SK-N-SH treated with all-trans-retinoic acid at 6 μM for 48 hours (cell line): Measurements from ENCODE around the gene DOCK4.

Experiments used
- ATAC-seq: fragments of 200-7000 bp; cut with Tn5 transposase; 3 replicates; pipeline ENCODE4 v1.9.1; 2020; ENCODE audit warnings: mild to moderate bottlenecking, moderate library complexity
- ARNTL ChIP-seq: fragments of 450-650 bp; formaldehyde crosslinking; IDR thresholded peaks from 2 replicates; pipeline ENCODE4 v1.5.0; 2020; ENCODE audit warnings: low read depth, mild to moderate bottlenecking, moderate library complexity, borderline replicate concordance
- BACH2 ChIP-seq: fragments of 250-450 bp; sonication (Bioruptor Pico); IDR thresholded peaks from 2 replicates; pipeline ENCODE4 v1.9.0; 2021; ENCODE audit warnings: mild to moderate bottlenecking, borderline replicate concordance
- CSDC2 ChIP-seq: fragments of 250-450 bp; sonication (Bioruptor Pico); IDR thresholded peaks from 2 replicates; pipeline ENCODE4 v1.5.0; 2020; ENCODE audit warnings: mild to moderate bottlenecking, moderate library complexity
- ESRRG ChIP-seq: fragments of 250-450 bp; sonication (Bioruptor Pico); IDR thresholded peaks from 2 replicates; pipeline ENCODE4 v1.6.1; 2021; ENCODE audit warnings: mild to moderate bottlenecking
- PPARA ChIP-seq: fragments of 250-450 bp; sonication (Bioruptor Pico); IDR thresholded peaks from 2 replicates; pipeline ENCODE4 v1.5.0; 2020; ENCODE audit warnings: mild to moderate bottlenecking, borderline replicate concordance
- RARB ChIP-seq: fragments of 250-450 bp; sonication (Bioruptor Pico); IDR thresholded peaks from 2 replicates; pipeline ENCODE4 v1.8.0; 2021; ENCODE audit warnings: mild to moderate bottlenecking, moderate library complexity
- SNAI2 ChIP-seq: fragments of 250-450 bp; sonication (Bioruptor Pico); IDR thresholded peaks from 2 replicates; pipeline ENCODE4 v1.5.0; 2020; ENCODE audit warnings: mild to moderate bottlenecking, moderate library complexity
- TCF4 ChIP-seq: fragments of 250-450 bp; sonication (Bioruptor Pico); IDR thresholded peaks from 2 replicates; pipeline ENCODE4 v1.8.0; 2021; ENCODE audit warnings: mild to moderate bottlenecking, moderate library complexity, borderline replicate concordance
- TOX ChIP-seq: fragments of 250-450 bp; sonication (Bioruptor Pico); IDR thresholded peaks from 2 replicates; pipeline ENCODE4 v1.8.0; 2021; ENCODE audit warnings: mild to moderate bottlenecking, moderate library complexity, borderline replicate concordance
- ZC3H10 ChIP-seq: fragments of 250-450 bp; sonication (Bioruptor Pico); IDR thresholded peaks from 2 replicates; pipeline ENCODE4 v1.5.1; 2021; ENCODE audit warnings: mild to moderate bottlenecking, moderate library complexity
- ZFP3 ChIP-seq: fragments of 250-450 bp; sonication (Bioruptor Pico); IDR thresholded peaks from 2 replicates; pipeline ENCODE4 v1.5.0; 2020; ENCODE audit warnings: mild to moderate bottlenecking, moderate library complexity
- ZFP30 ChIP-seq: fragments of 450-650 bp; formaldehyde crosslinking; IDR thresholded peaks from 2 replicates; pipeline ENCODE4 v1.5.0; 2022; ENCODE audit warnings: mild to moderate bottlenecking, moderate library complexity
- ZNF565 ChIP-seq: fragments of 450-650 bp; formaldehyde crosslinking; conservative IDR thresholded peaks from 2 replicates; pipeline ENCODE4 v1.5.0; 2020; ENCODE audit warnings: low read depth, mild to moderate bottlenecking, moderate library complexity
- ZNF70 ChIP-seq: fragments of 450-650 bp; formaldehyde crosslinking; IDR thresholded peaks from 2 replicates; pipeline ENCODE4 v1.5.0; 2020; ENCODE audit warnings: mild to moderate bottlenecking, moderate library complexity
- ZNF8 ChIP-seq: fragments of 450-650 bp; formaldehyde crosslinking; IDR thresholded peaks from 2 replicates; pipeline ENCODE4 v1.5.0; 2020; ENCODE audit warnings: mild to moderate bottlenecking, moderate library complexity
- TF ChIP-seq, protein P1 (sequence below): fragments of 250-450 bp; sonication (Bioruptor Pico); IDR thresholded peaks from 2 replicates; pipeline ENCODE4 v1.5.0; 2020; ENCODE audit warnings: mild to moderate bottlenecking, moderate library complexity
- TF ChIP-seq, protein P2 (sequence below): fragments of 250-450 bp; sonication (Bioruptor Pico); IDR thresholded peaks from 2 replicates; pipeline ENCODE4 v1.5.1; 2021; ENCODE audit warnings: mild to moderate bottlenecking, moderate library complexity
- TF ChIP-seq, protein P3 (sequence below): fragments of 250-450 bp; sonication (Bioruptor Pico); IDR thresholded peaks from 2 replicates; pipeline ENCODE4 v1.8.0; 2020; ENCODE audit warnings: mild to moderate bottlenecking, moderate library complexity, borderline replicate concordance
- TF ChIP-seq, protein P4 (sequence below): fragments of 250-450 bp; sonication (Bioruptor Pico); IDR thresholded peaks from 2 replicates; pipeline ENCODE4 v1.5.1; 2020; ENCODE audit warnings: low read depth, mild to moderate bottlenecking, moderate library complexity

DOCK4 gene

DNA sequence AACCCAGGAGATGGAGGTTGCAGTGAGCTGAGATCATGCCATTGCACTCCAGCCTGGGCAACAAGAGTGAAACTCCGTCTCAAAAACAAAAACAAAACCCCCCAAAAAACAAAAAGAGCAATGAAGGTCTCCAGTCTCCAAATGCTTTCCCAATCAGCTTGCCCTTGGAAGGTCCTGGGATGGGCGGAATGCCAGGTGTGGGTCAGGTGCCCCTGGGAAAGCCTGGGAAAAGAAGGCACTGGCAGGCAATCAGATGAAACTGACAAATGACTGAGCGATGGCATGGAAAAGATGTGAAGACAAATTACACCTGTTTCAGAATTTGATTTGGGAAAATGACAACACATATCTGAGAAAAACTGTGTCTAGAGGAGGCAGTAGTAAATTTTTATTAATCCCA, 433.5 kb downstream of the DOCK4 start:
- TF ChIP-seq TOX (CRISPR knock-in tag) (no peak), ZNF70 (CRISPR knock-in tag) (no peak), ARNTL (CRISPR knock-in tag) (no peak), ZNF565 (CRISPR knock-in tag) (no peak), PPARA (CRISPR knock-in tag) (no peak), CSDC2 (CRISPR knock-in tag) (no peak), ZC3H10 (CRISPR knock-in tag) (no peak), RARB (CRISPR knock-in tag) (no peak), ZFP30 (no peak), ZFP3 (CRISPR knock-in tag) (no peak)
- TF ChIP-seq, protein P1, sequence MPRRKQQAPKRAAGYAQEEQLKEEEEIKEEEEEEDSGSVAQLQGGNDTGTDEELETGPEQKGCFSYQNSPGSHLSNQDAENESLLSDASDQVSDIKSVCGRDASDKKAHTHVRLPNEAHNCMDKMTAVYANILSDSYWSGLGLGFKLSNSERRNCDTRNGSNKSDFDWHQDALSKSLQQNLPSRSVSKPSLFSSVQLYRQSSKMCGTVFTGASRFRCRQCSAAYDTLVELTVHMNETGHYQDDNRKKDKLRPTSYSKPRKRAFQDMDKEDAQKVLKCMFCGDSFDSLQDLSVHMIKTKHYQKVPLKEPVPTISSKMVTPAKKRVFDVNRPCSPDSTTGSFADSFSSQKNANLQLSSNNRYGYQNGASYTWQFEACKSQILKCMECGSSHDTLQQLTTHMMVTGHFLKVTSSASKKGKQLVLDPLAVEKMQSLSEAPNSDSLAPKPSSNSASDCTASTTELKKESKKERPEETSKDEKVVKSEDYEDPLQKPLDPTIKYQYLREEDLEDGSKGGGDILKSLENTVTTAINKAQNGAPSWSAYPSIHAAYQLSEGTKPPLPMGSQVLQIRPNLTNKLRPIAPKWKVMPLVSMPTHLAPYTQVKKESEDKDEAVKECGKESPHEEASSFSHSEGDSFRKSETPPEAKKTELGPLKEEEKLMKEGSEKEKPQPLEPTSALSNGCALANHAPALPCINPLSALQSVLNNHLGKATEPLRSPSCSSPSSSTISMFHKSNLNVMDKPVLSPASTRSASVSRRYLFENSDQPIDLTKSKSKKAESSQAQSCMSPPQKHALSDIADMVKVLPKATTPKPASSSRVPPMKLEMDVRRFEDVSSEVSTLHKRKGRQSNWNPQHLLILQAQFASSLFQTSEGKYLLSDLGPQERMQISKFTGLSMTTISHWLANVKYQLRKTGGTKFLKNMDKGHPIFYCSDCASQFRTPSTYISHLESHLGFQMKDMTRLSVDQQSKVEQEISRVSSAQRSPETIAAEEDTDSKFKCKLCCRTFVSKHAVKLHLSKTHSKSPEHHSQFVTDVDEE (CRISPR knock-in tag) = no peak
- TF ChIP-seq, protein P2, sequence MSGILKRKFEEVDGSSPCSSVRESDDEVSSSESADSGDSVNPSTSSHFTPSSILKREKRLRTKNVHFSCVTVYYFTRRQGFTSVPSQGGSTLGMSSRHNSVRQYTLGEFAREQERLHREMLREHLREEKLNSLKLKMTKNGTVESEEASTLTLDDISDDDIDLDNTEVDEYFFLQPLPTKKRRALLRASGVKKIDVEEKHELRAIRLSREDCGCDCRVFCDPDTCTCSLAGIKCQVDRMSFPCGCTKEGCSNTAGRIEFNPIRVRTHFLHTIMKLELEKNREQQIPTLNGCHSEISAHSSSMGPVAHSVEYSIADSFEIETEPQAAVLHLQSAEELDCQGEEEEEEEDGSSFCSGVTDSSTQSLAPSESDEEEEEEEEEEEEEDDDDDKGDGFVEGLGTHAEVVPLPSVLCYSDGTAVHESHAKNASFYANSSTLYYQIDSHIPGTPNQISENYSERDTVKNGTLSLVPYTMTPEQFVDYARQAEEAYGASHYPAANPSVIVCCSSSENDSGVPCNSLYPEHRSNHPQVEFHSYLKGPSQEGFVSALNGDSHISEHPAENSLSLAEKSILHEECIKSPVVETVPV (CRISPR knock-in tag) = no peak
- TF ChIP-seq, protein P3, sequence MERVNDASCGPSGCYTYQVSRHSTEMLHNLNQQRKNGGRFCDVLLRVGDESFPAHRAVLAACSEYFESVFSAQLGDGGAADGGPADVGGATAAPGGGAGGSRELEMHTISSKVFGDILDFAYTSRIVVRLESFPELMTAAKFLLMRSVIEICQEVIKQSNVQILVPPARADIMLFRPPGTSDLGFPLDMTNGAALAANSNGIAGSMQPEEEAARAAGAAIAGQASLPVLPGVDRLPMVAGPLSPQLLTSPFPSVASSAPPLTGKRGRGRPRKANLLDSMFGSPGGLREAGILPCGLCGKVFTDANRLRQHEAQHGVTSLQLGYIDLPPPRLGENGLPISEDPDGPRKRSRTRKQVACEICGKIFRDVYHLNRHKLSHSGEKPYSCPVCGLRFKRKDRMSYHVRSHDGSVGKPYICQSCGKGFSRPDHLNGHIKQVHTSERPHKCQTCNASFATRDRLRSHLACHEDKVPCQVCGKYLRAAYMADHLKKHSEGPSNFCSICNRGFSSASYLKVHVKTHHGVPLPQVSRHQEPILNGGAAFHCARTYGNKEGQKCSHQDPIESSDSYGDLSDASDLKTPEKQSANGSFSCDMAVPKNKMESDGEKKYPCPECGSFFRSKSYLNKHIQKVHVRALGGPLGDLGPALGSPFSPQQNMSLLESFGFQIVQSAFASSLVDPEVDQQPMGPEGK (CRISPR knock-in tag) = no peak
- ATAC-seq = no peak

DNA sequence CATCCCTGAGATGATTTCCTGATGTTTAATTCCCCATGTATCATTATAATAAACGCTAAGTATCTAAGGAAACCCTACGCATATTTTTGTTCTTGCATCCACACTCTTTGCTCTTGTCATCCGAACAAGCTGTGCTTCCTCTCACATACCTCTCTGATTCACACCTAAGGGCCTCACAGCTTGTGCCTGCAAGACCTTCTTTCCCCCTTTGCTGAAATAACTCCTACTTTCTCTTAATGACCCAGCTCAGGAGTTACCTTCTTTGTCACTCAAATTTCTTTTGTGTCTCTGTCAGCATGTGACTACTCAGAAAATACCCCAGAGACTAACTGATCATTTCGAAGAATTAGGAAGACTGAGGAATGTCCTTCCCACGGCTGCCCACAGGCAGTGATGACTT, 434.6 kb downstream of the DOCK4 start:
- ATAC-seq = no peak

DNA sequence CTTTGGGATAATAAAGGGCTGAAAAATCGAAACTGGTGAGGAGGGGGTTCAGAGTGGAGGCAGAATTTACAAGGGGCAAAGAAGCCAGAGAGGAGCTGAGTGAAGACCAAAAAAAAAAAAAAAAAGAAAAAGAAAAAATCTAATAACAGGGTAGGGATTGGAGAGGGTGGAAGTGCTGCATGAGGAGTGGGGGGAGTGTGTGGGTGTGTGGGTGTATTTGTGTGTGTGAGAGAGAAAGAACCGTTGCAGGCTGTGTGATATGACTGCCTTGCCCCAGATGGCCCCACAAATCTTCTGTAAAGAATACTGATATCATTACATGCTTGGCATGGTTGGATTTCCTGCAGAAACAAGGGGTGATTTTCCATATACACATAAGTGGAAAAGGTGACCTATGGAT, 436.1 kb downstream of the DOCK4 start:
- TF ChIP-seq ESRRG = no peak
- no peak for TF ChIP-seq TCF4 (CRISPR knock-in tag)
- TF ChIP-seq PPARA (CRISPR knock-in tag) = no peak
- no peak for TF ChIP-seq ZNF8
- no peak for TF ChIP-seq CSDC2 (CRISPR knock-in tag)
- TF ChIP-seq, protein P3 (CRISPR knock-in tag) = no peak
- TF ChIP-seq SNAI2 (CRISPR knock-in tag) = no peak
- TF ChIP-seq, protein P2 (CRISPR knock-in tag) = no peak
- no peak for TF ChIP-seq ARNTL (CRISPR knock-in tag)
- TF ChIP-seq, protein P4, sequence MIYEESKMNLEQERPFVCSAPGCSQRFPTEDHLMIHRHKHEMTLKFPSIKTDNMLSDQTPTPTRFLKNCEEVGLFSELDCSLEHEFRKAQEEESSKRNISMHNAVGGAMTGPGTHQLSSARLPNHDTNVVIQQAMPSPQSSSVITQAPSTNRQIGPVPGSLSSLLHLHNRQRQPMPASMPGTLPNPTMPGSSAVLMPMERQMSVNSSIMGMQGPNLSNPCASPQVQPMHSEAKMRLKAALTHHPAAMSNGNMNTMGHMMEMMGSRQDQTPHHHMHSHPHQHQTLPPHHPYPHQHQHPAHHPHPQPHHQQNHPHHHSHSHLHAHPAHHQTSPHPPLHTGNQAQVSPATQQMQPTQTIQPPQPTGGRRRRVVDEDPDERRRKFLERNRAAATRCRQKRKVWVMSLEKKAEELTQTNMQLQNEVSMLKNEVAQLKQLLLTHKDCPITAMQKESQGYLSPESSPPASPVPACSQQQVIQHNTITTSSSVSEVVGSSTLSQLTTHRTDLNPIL (CRISPR knock-in tag) = no peak
- TF ChIP-seq ZC3H10 (CRISPR knock-in tag) = no peak
- TF ChIP-seq ZFP3 (CRISPR knock-in tag) = no peak
- no peak for TF ChIP-seq ZFP30
- ATAC-seq = no peak

More for the DNA sequence above, 434.6 kb downstream of the DOCK4 start:
- TF ChIP-seq, protein P3 (CRISPR knock-in tag) = no peak
- no peak for TF ChIP-seq BACH2 (CRISPR knock-in tag)
- no peak for TF ChIP-seq RARB (CRISPR knock-in tag)
- no peak for TF ChIP-seq CSDC2 (CRISPR knock-in tag)
- no peak for TF ChIP-seq PPARA (CRISPR knock-in tag)
